NCI-H446 (cell line): ENCODE data around the gene PLEKHA5.
A peak's percentile ranks its signal among the peaks of the same experiment; 100 is the strongest.
"Not testable (repeated sequence)": the region's sequence is repeated elsewhere in the genome, so short reads cannot be mapped to it uniquely, and the experiment has no call there.

Experiments used
- DNase-seq, 2 experiments: peaks; one replicate each; lab custom pipeline; 2025; lab: John Stamatoyannopoulos, UW

The PLEKHA5 gene

GRCh38 chr12:19129486-19130223, at the start of gene PLEKHA5:
TSS of gene PLEKHA5 (plus strand) at chr12:19129733. CDS start at chr12:19129800, 67 bp downstream.
- peak in 1 of 2 experiments; percentile 81 for DNase-seq

GRCh38 chr12:19080918-19081317, 48.6 kb upstream of the PLEKHA5 start:
- DNase-seq = no peak

GRCh38 chr12:19082365-19082911, 47.1 kb upstream of the PLEKHA5 start:
- DNase-seq = no peak

- no peak for DNase-seq
Measured at GRCh38 chr12:19084547-19084946, 45.0 kb upstream of the PLEKHA5 start.

- DNase-seq = peak in 1 of 2 experiments; percentile 10
Measured at GRCh38 chr12:19085090-19085489, 44.4 kb upstream of the PLEKHA5 start.

GRCh38 chr12:19088606-19089005, 40.9 kb upstream of the PLEKHA5 start:
- peak; percentile 20 to 79 for DNase-seq

GRCh38 chr12:19092482-19092881, 37.1 kb upstream of the PLEKHA5 start:
- not testable (repeated sequence) for DNase-seq

GRCh38 chr12:19093218-19093617, 36.3 kb upstream of the PLEKHA5 start:
- no peak for DNase-seq

- DNase-seq = no peak
Measured at GRCh38 chr12:19095331-19095730, 34.2 kb upstream of the PLEKHA5 start.

GRCh38 chr12:19095756-19096480, 33.6 kb upstream of the PLEKHA5 start:
- no peak for DNase-seq

GRCh38 chr12:19105463-19105862, 24.1 kb upstream of the PLEKHA5 start:
- DNase-seq = no peak

GRCh38 chr12:19107750-19108149, 21.8 kb upstream of the PLEKHA5 start:
- no peak for DNase-seq

GRCh38 chr12:19110221-19110940, 19.2 kb upstream of the PLEKHA5 start:
- no peak for DNase-seq

- DNase-seq = no peak
Measured at GRCh38 chr12:19113464-19113863, 16.1 kb upstream of the PLEKHA5 start.

GRCh38 chr12:19115285-19115684, 14.2 kb upstream of the PLEKHA5 start:
- DNase-seq = no peak

GRCh38 chr12:19119440-19119839, 10.1 kb upstream of the PLEKHA5 start:
- DNase-seq = no peak

GRCh38 chr12:19120795-19121194, 8.7 kb upstream of the PLEKHA5 start:
- DNase-seq = no peak

GRCh38 chr12:19121449-19122018, 8.0 kb upstream of the PLEKHA5 start:
- DNase-seq = no peak

GRCh38 chr12:19125325-19125724, 4.2 kb upstream of the PLEKHA5 start:
- DNase-seq = no peak

- DNase-seq = no peak
Measured at GRCh38 chr12:19127270-19127669, 2.3 kb upstream of the PLEKHA5 start.

- DNase-seq = no peak
Measured at GRCh38 chr12:19128485-19128884, 1.0 kb upstream of the PLEKHA5 start.

- no peak for DNase-seq
Measured at GRCh38 chr12:19129122-19129485, 429 bp upstream of the PLEKHA5 start.
